ENCODE results near the gene SIGLEC7. TPM values are rescaled to one million over a fixed set of nuclear protein-coding genes. Genes with fewer than 3 reads are reported as not detected.
"Not testable (repeated sequence)": the region's sequence is repeated elsewhere in the genome, so short reads cannot be mapped to it uniquely, and the experiment has no call there.

The SIGLEC7 gene
- total RNA-seq, 1 experiment from 2014 or later, result not detected

DNA sequence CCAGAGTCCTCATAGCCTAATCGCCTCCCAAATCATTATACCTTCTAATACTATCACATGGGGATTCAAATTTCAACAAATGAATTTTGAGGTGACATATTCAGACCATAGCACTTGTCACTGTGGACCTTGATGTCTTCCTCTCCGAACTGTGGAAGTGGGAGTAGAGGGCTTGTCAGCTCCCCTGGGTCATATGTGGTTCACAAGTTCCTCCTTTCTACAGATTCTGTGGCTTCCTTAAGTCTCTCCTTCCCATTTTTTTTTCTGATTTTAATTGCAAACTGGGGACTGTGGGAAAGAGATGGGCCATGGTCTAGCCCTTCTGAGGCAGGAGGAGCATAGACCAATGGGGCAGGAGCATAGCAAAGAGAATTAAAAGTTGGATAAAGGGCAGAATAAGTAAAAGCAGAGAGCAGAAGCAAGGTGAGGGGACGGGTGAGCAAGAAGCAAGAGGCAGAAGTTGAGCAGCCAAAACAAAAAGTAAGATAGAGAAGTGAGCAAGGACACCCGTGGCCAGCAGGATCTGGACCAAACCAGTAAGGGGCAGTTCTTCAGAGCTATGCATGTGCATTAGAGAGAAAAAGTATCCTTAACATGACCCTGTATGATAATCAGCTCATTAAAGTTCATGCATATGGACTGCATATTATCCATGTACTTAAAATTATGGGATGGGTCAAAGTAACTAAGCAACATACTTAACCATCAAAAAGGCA, 2.6 kb upstream of the SIGLEC7 start:
- Histone ChIP-seq H3K79me2 (ENCODE audit: low read length) (no peaks in the 10 kb centered on the region), H3K9me2 (replicated peaks; ENCODE audit: low read length) (no peaks in the 10 kb centered on the region), H3K36me3 (ENCODE audit: low read depth, low read length) (no peaks in the 10 kb centered on the region), H3K27me3 (ENCODE audit: low read length) (peaks cover 94% of the 10 kb centered on the region), H4K20me1 (ENCODE audit: low read length) (no peaks in the 10 kb centered on the region), H3K9me3 (ENCODE audit: low read length) (no peaks in the 10 kb centered on the region), H3K4me1 (ENCODE audit: insufficient read depth, low read length) (no peaks in the 10 kb centered on the region), H3K4me2 (ENCODE audit: low read length) (no peak overlapping the region), H3K27ac (ENCODE audit: low read length) (no peak overlapping the region), H3K4me3 (ENCODE audit: low read length) (no peak overlapping the region), H2AFZ (ENCODE audit: low read length) (no peak overlapping the region), H3K9ac (ENCODE audit: low read length) (no peak overlapping the region), H3F3A (ENCODE audit: low read length, unreplicated experiment) (no peaks in the 10 kb centered on the region)
- DNase-seq (no peak), ATAC-seq (no peak)
- BruUV-seq (replicated peaks), result no TSS peak
- ChIA-PET POLR2A (ENCODE audit: unreplicated experiment) (no interaction called here), CTCF (no interaction called here)
- intact Hi-C loops (cut with micrococcal nuclease), result no loop called here
- TF ChIP-seq, protein P1, sequence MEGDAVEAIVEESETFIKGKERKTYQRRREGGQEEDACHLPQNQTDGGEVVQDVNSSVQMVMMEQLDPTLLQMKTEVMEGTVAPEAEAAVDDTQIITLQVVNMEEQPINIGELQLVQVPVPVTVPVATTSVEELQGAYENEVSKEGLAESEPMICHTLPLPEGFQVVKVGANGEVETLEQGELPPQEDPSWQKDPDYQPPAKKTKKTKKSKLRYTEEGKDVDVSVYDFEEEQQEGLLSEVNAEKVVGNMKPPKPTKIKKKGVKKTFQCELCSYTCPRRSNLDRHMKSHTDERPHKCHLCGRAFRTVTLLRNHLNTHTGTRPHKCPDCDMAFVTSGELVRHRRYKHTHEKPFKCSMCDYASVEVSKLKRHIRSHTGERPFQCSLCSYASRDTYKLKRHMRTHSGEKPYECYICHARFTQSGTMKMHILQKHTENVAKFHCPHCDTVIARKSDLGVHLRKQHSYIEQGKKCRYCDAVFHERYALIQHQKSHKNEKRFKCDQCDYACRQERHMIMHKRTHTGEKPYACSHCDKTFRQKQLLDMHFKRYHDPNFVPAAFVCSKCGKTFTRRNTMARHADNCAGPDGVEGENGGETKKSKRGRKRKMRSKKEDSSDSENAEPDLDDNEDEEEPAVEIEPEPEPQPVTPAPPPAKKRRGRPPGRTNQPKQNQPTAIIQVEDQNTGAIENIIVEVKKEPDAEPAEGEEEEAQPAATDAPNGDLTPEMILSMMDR (conservative IDR thresholded peaks at IDR 0.05; ENCODE audit: low read depth, low read length), result no peak
- TF ChIP-seq EZH2 (IDR thresholded peaks at IDR 0.05; ENCODE audit: low read length, unreplicated experiment) (no peak), EZH2phosphoT487 (IDR thresholded peaks at IDR 0.05; ENCODE audit: borderline replicate concordance, low read length) (no peak)

DNA sequence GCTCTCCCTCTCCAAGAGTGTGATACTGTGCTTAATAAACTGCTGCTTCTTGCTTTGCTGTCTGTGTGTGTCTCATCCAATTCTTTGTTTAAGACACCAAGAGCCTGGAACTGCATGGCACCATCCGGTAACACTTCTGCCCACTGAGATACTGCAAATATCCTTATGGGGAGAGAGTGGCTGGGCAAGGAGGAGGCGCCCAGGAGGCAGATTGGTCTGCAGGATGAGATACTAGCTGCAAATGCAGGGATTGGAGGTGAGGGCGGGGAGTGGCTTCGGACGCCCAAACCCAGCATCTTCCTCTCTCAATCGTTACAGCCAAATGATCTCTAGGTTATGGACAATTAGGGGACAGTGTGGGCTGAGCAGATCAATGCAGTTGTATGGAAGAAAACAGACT, 1.7 kb upstream of the SIGLEC7 start:
- no TSS peak for BruUV-seq (replicated peaks)
- H3K9me3 ChIP-seq (ENCODE audit: low read length), result no peaks in the 10 kb centered on the region
- ChIA-PET POLR2A (ENCODE audit: unreplicated experiment) (no interaction called here), CTCF (no interaction called here)
- no peak overlapping the region for H3K9ac ChIP-seq (ENCODE audit: low read length)
- H3F3A ChIP-seq (ENCODE audit: low read length, unreplicated experiment), result no peaks in the 10 kb centered on the region
- TF ChIP-seq, protein P1 (conservative IDR thresholded peaks at IDR 0.05; ENCODE audit: low read depth, low read length), result no peak
- TF ChIP-seq EZH2 (IDR thresholded peaks at IDR 0.05; ENCODE audit: low read length, unreplicated experiment) (no peak), EZH2phosphoT487 (IDR thresholded peaks at IDR 0.05; ENCODE audit: borderline replicate concordance, low read length) (no peak)
- peaks cover 90% of the 10 kb centered on the region for H3K27me3 ChIP-seq (ENCODE audit: low read length)
- no peaks in the 10 kb centered on the region for H4K20me1 ChIP-seq (ENCODE audit: low read length)
- no peaks in the 10 kb centered on the region for H3K4me1 ChIP-seq (ENCODE audit: insufficient read depth, low read length)
- no peak overlapping the region for H2AFZ ChIP-seq (ENCODE audit: low read length)
- H3K79me2 ChIP-seq (ENCODE audit: low read length), result no peaks in the 10 kb centered on the region
- no peak overlapping the region for H3K4me2 ChIP-seq (ENCODE audit: low read length)
- H3K27ac ChIP-seq (ENCODE audit: low read length), result no peak overlapping the region
- no peak overlapping the region for H3K4me3 ChIP-seq (ENCODE audit: low read length)
- intact Hi-C loops (cut with micrococcal nuclease), result no loop called here
- DNase-seq (no peak), ATAC-seq (no peak)
- no peaks in the 10 kb centered on the region for H3K9me2 ChIP-seq (replicated peaks; ENCODE audit: low read length)
- no peaks in the 10 kb centered on the region for H3K36me3 ChIP-seq (ENCODE audit: low read depth, low read length)

DNA sequence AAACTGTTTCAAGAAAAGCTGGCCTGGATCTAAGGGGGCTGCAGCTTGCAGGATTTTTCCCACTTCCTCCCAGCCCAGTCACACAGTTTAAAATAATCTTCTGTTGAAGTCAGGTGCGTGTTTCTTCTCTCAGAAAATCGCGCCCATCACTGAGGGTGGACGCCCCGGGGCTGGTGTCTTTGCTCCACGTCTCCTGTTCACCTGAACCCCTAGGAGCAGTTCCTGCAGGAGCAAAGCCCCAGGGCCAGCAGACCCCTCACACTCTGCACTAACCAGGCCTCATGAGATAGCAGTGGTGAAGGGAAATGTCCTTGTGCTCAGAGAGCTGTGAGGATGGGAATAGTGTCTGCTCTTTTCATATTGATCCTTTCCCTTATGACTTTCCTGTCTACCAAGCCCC, 920 bp upstream of the SIGLEC7 start:
- H3K27ac ChIP-seq (ENCODE audit: low read length), result no peak overlapping the region
- no peak overlapping the region for H3K4me3 ChIP-seq (ENCODE audit: low read length)
- H3F3A ChIP-seq (ENCODE audit: low read length, unreplicated experiment), result no peaks in the 10 kb centered on the region
- no TSS peak for BruUV-seq (replicated peaks)
- no peaks in the 10 kb centered on the region for H4K20me1 ChIP-seq (ENCODE audit: low read length)
- TF ChIP-seq EZH2phosphoT487 (IDR thresholded peaks at IDR 0.05; ENCODE audit: borderline replicate concordance, low read length), result no peak
- TF ChIP-seq, protein P1 (conservative IDR thresholded peaks at IDR 0.05; ENCODE audit: low read depth, low read length), result no peak
- no peak for TF ChIP-seq EZH2 (IDR thresholded peaks at IDR 0.05; ENCODE audit: low read length, unreplicated experiment)
- peaks cover 83% of the 10 kb centered on the region for H3K27me3 ChIP-seq (ENCODE audit: low read length)
- no peaks in the 10 kb centered on the region for H3K79me2 ChIP-seq (ENCODE audit: low read length)
- POLR2A ChIA-PET (ENCODE audit: unreplicated experiment), result no interaction called here
- DNase-seq, result no peak
- no peaks in the 10 kb centered on the region for H3K9me3 ChIP-seq (ENCODE audit: low read length)
- no peaks in the 10 kb centered on the region for H3K36me3 ChIP-seq (ENCODE audit: low read depth, low read length)
- no peak overlapping the region for H2AFZ ChIP-seq (ENCODE audit: low read length)
- H3K9me2 ChIP-seq (replicated peaks; ENCODE audit: low read length), result no peaks in the 10 kb centered on the region
- intact Hi-C loops (cut with micrococcal nuclease), result no loop called here
- H3K9ac ChIP-seq (ENCODE audit: low read length), result no peak overlapping the region
- no peak overlapping the region for H3K4me2 ChIP-seq (ENCODE audit: low read length)
- CTCF ChIA-PET, result no interaction called here
- H3K4me1 ChIP-seq (ENCODE audit: insufficient read depth, low read length), result no peaks in the 10 kb centered on the region
- no peak for ATAC-seq

DNA sequence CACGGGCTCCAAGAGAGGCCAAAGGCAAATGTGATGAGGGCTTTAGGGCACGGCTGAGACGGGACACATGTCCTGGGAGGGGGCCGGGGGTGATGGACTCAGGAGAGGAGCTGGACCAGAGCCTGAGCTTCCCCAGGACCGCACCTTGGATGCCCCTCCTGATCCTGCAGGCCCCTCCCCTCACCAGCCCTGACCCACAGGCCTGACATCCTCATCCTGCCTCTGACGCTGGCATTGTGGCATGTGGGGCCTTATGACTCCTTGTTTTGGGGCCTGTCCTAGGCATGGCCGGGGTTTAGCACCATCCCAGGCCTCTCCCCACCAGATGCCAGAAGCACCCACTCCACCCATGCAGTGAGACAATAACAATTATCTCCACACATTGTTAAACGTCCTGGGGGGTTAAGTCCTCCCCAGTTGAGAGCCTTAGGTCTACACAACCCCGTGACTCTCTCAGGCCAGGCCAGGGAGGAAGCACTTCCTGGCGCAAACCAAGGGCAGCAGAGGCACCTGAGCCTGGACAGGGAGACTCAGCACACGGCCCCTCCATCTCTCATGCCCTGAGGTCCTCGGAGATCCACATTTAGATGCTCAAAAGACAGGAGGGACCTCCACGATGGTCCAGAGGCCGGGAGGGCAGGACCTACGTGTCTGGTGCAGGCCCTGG, 841 bp downstream of the SIGLEC7 start:
- not testable (repeated sequence) for BruUV-seq (replicated peaks); H3K36me3 ChIP-seq (ENCODE audit: low read depth, low read length)

More for the DNA sequence above, 841 bp downstream of the SIGLEC7 start:
- H3K27me3 ChIP-seq (ENCODE audit: low read length), result peaks cover 66% of the 10 kb centered on the region
- H3K79me2 ChIP-seq (ENCODE audit: low read length); H3K9me3 ChIP-seq (ENCODE audit: low read length); H3F3A ChIP-seq (ENCODE audit: low read length, unreplicated experiment); H4K20me1 ChIP-seq (ENCODE audit: low read length); H3K4me2 ChIP-seq (ENCODE audit: low read length); ATAC-seq; H3K9ac ChIP-seq (ENCODE audit: low read length); POLR2A ChIA-PET (ENCODE audit: unreplicated experiment); H2AFZ ChIP-seq (ENCODE audit: low read length); intact Hi-C loops (cut with micrococcal nuclease); H3K4me1 ChIP-seq (ENCODE audit: insufficient read depth, low read length); DNase-seq; H3K4me3 ChIP-seq (ENCODE audit: low read length); H3K9me2 ChIP-seq (replicated peaks; ENCODE audit: low read length); H3K27ac ChIP-seq (ENCODE audit: low read length); CTCF ChIA-PET: not testable (repeated sequence)

Data from PC-3 (cell line).